ENCODE data around the gene GTF2IRD2. TPM values are rescaled to one million over a fixed set of nuclear protein-coding genes. Genes with fewer than 3 reads are reported as not detected.
"Not testable (repeated sequence)": the region's sequence is repeated elsewhere in the genome, so short reads cannot be mapped to it uniquely, and the experiment has no call there.

The GTF2IRD2 gene
- 1 to 10 TPM; 2.6 to 6.5 (median 4.4) TPM for total RNA-seq

GRCh38 chr7:74850833-74851721 is at the start of gene GTF2IRD2:
Gene GTF2IRD2, minus strand, starts transcription at chr7:74851605. Its CDS starts 15,227 bp downstream, at chr7:74836378.
- H3K36me3 Mint-ChIP-seq (ENCODE audit: insufficient read depth); H3K9me3 Mint-ChIP-seq; DNase-seq; H3K4me1 Mint-ChIP-seq (ENCODE audit: low read depth); H3K27me3 Mint-ChIP-seq (ENCODE audit: low read depth): not testable (repeated sequence)
- peak; percentile 89 to 93 for ATAC-seq
- peak within 1 kb of the TSS; percentile 73 for H3K4me3 Mint-ChIP-seq

DNA sequence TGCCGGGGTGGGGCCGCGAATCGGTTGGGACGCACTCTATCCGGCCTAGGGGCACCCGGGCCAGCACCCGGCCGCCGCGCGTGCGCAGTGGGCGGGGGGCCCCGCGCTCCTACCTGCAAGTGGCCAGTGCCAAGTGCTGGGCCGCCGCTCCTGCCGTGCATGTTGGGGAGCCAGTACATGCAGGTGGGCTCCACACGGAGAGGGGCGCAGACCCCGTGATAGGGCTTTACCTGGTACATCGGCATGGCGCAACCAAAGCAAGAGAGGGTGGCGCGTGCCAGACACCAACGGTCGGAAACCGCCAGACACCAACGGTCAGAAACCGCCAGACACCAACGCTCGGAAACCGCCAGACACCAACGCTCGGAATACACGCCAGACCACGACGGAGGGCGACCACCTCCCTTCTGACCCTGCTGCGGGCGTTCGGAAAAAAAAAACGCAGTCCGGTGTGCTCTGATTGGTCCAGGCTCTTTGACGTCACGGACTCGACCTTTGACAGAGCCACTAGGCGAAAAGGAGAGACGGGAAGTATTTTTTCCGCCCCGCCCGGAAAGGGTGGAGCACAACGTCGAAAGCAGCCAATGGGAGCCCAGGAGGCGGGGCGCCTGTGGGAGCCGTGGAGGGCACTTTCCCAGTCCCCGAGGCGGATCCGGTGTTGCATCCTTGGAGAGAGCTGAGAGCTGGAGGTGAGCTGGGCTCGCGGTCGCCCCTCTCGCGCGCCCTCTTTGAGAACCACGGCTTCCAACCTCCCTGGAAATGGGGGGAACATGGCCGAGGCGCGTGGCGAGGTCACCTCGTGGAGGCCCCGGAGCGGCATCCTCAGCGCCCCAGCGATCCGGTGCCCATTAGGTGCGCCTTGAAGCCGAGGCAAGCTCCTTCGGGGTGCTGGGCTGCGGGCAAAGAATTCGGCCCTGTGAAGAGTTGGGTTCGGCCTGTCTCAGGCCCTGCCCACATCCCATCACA is 39.0 kb upstream of the GTF2IRD2 start:
- ATAC-seq (peak; percentile 82 to 85), DNase-seq (peak; percentile 71)
- not testable (repeated sequence) for H3K27me3 Mint-ChIP-seq (ENCODE audit: low read depth); H3K4me1 Mint-ChIP-seq (ENCODE audit: low read depth); H3K9me3 Mint-ChIP-seq; H3K36me3 Mint-ChIP-seq (ENCODE audit: insufficient read depth)
- H3K4me3 Mint-ChIP-seq, result peak overlapping the region; percentile 83

GRCh38 chr7:74889518-74890129 is 38.2 kb upstream of the GTF2IRD2 start:
- ATAC-seq, result peak; percentile 15 to 34
- DNase-seq; H3K27me3 Mint-ChIP-seq (ENCODE audit: low read depth); H3K4me1 Mint-ChIP-seq (ENCODE audit: low read depth); H3K9me3 Mint-ChIP-seq; H3K36me3 Mint-ChIP-seq (ENCODE audit: insufficient read depth): not testable (repeated sequence)
- H3K4me3 Mint-ChIP-seq, result peak overlapping the region; percentile 67

GRCh38 chr7:74885295-74885694 is 33.9 kb upstream of the GTF2IRD2 start:
- ATAC-seq; H3K36me3 Mint-ChIP-seq (ENCODE audit: insufficient read depth); H3K4me3 Mint-ChIP-seq; H3K4me1 Mint-ChIP-seq (ENCODE audit: low read depth); DNase-seq; H3K27me3 Mint-ChIP-seq (ENCODE audit: low read depth); H3K9me3 Mint-ChIP-seq: not testable (repeated sequence)

- H3K36me3 Mint-ChIP-seq (ENCODE audit: insufficient read depth); H3K4me3 Mint-ChIP-seq; DNase-seq; H3K27me3 Mint-ChIP-seq (ENCODE audit: low read depth); H3K9me3 Mint-ChIP-seq; H3K4me1 Mint-ChIP-seq (ENCODE audit: low read depth); ATAC-seq: not testable (repeated sequence)
Measured at GRCh38 chr7:74882110-74882509, 30.7 kb upstream of the GTF2IRD2 start.

GRCh38 chr7:74874748-74875512 is 23.5 kb upstream of the GTF2IRD2 start:
- not testable (repeated sequence) for H3K36me3 Mint-ChIP-seq (ENCODE audit: insufficient read depth); H3K4me1 Mint-ChIP-seq (ENCODE audit: low read depth); H3K4me3 Mint-ChIP-seq; DNase-seq; H3K9me3 Mint-ChIP-seq; H3K27me3 Mint-ChIP-seq (ENCODE audit: low read depth)
- ATAC-seq, result peak in 1 of 2 donors; percentile 34

GRCh38 chr7:74874104-74874747 is 22.8 kb upstream of the GTF2IRD2 start:
- H3K36me3 Mint-ChIP-seq (ENCODE audit: insufficient read depth); H3K9me3 Mint-ChIP-seq; DNase-seq; ATAC-seq; H3K4me3 Mint-ChIP-seq; H3K27me3 Mint-ChIP-seq (ENCODE audit: low read depth); H3K4me1 Mint-ChIP-seq (ENCODE audit: low read depth): not testable (repeated sequence)

DNA sequence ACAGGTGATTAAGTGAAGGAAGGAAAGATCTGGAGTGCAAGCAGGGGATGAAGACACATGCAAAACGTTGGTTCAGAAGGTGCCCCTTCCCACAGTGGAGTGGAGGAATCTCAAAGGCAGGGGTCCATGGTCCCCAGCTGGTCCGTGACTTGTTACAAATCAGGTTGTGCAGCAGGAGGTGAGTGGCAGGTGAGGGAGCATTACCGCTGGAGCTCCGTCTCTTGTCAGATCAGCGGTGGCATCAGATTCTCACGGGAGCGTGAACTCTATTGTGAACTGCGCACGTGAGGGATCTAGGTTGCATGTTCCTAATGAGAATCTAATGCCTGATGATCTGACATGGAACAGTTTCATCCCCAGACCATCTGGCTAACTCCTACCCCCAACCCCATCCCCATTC is 21.1 kb upstream of the GTF2IRD2 start:
- not testable (repeated sequence) for DNase-seq; H3K4me3 Mint-ChIP-seq; H3K36me3 Mint-ChIP-seq (ENCODE audit: insufficient read depth); H3K27me3 Mint-ChIP-seq (ENCODE audit: low read depth); H3K4me1 Mint-ChIP-seq (ENCODE audit: low read depth); ATAC-seq; H3K9me3 Mint-ChIP-seq

GRCh38 chr7:74865777-74866176 is 14.4 kb upstream of the GTF2IRD2 start:
- not testable (repeated sequence) for H3K9me3 Mint-ChIP-seq; H3K4me3 Mint-ChIP-seq; DNase-seq; H3K27me3 Mint-ChIP-seq (ENCODE audit: low read depth); H3K36me3 Mint-ChIP-seq (ENCODE audit: insufficient read depth); H3K4me1 Mint-ChIP-seq (ENCODE audit: low read depth); ATAC-seq

GRCh38 chr7:74849853-74850252 is 1.6 kb downstream of the GTF2IRD2 start:
- ATAC-seq; H3K4me3 Mint-ChIP-seq; DNase-seq; H3K4me1 Mint-ChIP-seq (ENCODE audit: low read depth); H3K9me3 Mint-ChIP-seq; H3K36me3 Mint-ChIP-seq (ENCODE audit: insufficient read depth); H3K27me3 Mint-ChIP-seq (ENCODE audit: low read depth): not testable (repeated sequence)

DNA sequence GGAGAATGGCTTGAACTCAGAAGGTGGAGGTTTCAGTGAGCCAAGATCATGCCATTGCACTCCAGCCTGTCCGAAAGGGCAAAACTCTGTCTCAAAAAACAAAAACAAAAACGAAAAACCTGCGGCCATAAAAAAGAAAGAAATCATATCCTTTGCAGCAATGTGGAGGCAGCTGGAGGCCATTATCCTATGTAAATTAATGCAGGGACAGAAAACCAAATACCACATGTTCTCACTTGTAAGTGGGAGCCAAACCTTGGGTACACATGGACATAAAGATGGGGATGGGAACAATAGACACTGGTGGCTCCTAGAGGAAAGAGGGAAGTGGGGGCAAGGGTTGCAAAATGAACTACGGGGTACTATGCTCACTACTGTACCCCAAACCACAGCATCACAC is 21.0 kb downstream of the GTF2IRD2 start:
- not testable (repeated sequence) for H3K36me3 Mint-ChIP-seq (ENCODE audit: insufficient read depth); DNase-seq; H3K27me3 Mint-ChIP-seq (ENCODE audit: low read depth); H3K9me3 Mint-ChIP-seq; ATAC-seq; H3K4me1 Mint-ChIP-seq (ENCODE audit: low read depth); H3K4me3 Mint-ChIP-seq

DNA sequence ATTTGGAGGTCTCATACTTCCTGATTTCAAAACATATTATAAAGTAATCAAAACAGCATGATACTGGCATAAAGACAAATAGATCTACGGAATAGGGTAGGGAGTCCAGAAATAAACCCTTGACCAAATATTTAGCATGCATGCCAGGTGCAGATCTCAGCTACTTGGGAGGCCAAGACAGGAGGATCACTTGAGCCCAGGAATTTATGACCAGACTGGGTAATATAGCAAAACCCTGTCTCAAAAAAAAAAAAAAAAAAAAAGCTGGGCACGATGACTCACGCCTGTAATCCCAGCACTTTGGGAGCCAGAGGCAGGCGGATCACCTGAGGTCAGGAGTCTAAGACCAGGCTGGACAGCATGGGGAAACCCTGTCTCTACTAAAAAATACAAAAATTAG is 21.4 kb downstream of the GTF2IRD2 start:
- H3K4me3 Mint-ChIP-seq; ATAC-seq; DNase-seq; H3K36me3 Mint-ChIP-seq (ENCODE audit: insufficient read depth); H3K4me1 Mint-ChIP-seq (ENCODE audit: low read depth); H3K27me3 Mint-ChIP-seq (ENCODE audit: low read depth); H3K9me3 Mint-ChIP-seq: not testable (repeated sequence)

DNA sequence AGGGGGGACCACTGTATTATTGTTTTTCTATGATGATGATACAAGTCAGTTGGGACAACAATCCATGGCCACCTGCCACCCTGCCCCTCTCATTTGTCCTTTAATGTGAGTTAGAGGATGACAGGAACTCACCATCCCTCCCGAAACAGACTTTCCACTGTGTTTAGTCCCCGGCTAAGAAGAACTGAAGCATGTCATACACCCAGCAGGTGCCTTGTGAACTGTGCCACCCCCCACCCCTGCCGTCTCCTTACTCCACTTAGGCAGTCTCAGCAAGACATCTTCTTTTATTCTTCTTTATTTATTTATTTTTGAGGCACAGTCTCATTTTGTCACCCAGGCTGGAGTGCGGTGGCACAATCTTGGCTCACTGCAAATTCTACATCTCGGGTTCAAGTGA is 30.1 kb downstream of the GTF2IRD2 start:
- not testable (repeated sequence) for H3K4me1 Mint-ChIP-seq (ENCODE audit: low read depth); H3K36me3 Mint-ChIP-seq (ENCODE audit: insufficient read depth); H3K27me3 Mint-ChIP-seq (ENCODE audit: low read depth); H3K4me3 Mint-ChIP-seq; DNase-seq; H3K9me3 Mint-ChIP-seq; ATAC-seq
